ENCODE results near the gene UNCX. TPM values are rescaled to one million over a fixed set of nuclear protein-coding genes. Genes with fewer than 3 reads are reported as not detected.

UNCX gene
- total and polyA plus RNA-seq, 9 of the 15 experiments (the other 6 are each of a cell fraction or from before 2014, with no cell fraction given): not detected

DNA sequence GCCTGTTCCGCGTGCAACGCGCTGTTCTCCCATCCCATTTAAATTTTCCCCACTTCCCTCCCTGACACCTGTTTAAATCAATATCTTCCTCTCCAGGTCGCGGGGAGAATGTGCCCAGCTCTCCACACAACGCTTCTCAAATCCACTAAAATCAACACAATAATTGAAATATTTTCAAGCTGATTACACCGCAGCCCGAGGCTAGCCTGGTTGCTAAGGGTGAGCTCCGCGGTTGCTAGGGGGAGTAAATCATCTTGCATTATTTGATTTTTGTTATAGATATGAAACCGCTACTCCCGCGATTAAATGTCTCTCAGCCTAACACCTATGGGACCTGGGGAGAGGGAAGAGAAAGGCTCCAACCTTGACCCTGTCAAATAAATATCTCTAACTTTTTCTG is 36.2 kb downstream of the UNCX start:
- Histone ChIP-seq H3K9me3 (replicated peaks; ENCODE audit: control insufficient read depth, insufficient read depth, low read depth, low read length) (peaks cover 2% of the 10 kb centered on the region; the same call in 1 of the 2 replicates), H2AFZ (ENCODE audit: low read depth, low read length) (no peak overlapping the region), H3K9ac (ENCODE audit: insufficient read depth in 1 of 2, low read depth in 2 of 2, low read length in 2 of 2) (no peak overlapping the region), H3K9me1 (ENCODE audit: control insufficient read depth, insufficient read depth, low read length) (no peaks in the 10 kb centered on the region), H3K4me1 (replicated peaks in 1 of 2; ENCODE audit: control insufficient read depth in 2 of 2, insufficient read depth in 2 of 2, low read length in 2 of 2) (peaks cover 0 to 13% of the 10 kb centered on the region in 2 experiments; a peak in 1 of 5 replicates), H3K4me3 (no peak overlapping the region), H3K79me2 (ENCODE audit: control insufficient read depth, insufficient read depth, low read length) (no peaks in the 10 kb centered on the region), H3K27ac (ENCODE audit: extremely low read depth, low read depth, low read length) (no peak overlapping the region), H3K4me2 (ENCODE audit: insufficient read depth, low read length) (no peak overlapping the region), H4K20me1 (replicated peaks; ENCODE audit: control insufficient read depth, insufficient read depth, low read length) (0 out of 2 replicates have a peak, but pooled peaks cover 4% of the 10 kb centered on the region), H3K27me3 (ENCODE audit: control insufficient read depth in 2 of 2, insufficient read depth in 2 of 2, low read length in 2 of 2) (peaks cover 15 to 56% of the 10 kb centered on the region in 2 experiments; a peak in 4 of 5 replicates), H3K36me3 (ENCODE audit: control insufficient read depth, insufficient read depth, low read length) (no peaks in the 10 kb centered on the region)
- BruUV-seq (replicated peaks): no TSS peak
- POLR2A ChIA-PET: no interaction called here
- DNase-seq (ENCODE audit: extremely low read depth in 1 of 4, low spot score in 3 of 4) (no peak), FAIRE-seq (no peak), ATAC-seq (no peak)
- CTCF ChIA-PET (ENCODE audit: low intra/inter-chr PET ratio): no interaction called here
- 24% methylated on average over 14 of the region's 14 CpGs for WGBS (ENCODE audit: insufficient coverage, low coverage, missing lambda C conversion rate)
- TF ChIP-seq RFX1 (IDR thresholded peaks at IDR 0.05): peak; percentile 63
- TF ChIP-seq, protein P1, sequence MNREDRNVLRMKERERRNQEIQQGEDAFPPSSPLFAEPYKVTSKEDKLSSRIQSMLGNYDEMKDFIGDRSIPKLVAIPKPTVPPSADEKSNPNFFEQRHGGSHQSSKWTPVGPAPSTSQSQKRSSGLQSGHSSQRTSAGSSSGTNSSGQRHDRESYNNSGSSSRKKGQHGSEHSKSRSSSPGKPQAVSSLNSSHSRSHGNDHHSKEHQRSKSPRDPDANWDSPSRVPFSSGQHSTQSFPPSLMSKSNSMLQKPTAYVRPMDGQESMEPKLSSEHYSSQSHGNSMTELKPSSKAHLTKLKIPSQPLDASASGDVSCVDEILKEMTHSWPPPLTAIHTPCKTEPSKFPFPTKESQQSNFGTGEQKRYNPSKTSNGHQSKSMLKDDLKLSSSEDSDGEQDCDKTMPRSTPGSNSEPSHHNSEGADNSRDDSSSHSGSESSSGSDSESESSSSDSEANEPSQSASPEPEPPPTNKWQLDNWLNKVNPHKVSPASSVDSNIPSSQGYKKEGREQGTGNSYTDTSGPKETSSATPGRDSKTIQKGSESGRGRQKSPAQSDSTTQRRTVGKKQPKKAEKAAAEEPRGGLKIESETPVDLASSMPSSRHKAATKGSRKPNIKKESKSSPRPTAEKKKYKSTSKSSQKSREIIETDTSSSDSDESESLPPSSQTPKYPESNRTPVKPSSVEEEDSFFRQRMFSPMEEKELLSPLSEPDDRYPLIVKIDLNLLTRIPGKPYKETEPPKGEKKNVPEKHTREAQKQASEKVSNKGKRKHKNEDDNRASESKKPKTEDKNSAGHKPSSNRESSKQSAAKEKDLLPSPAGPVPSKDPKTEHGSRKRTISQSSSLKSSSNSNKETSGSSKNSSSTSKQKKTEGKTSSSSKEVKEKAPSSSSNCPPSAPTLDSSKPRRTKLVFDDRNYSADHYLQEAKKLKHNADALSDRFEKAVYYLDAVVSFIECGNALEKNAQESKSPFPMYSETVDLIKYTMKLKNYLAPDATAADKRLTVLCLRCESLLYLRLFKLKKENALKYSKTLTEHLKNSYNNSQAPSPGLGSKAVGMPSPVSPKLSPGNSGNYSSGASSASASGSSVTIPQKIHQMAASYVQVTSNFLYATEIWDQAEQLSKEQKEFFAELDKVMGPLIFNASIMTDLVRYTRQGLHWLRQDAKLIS (CRISPR knock-in tag; IDR thresholded peaks at IDR 0.05): no peak
- in situ Hi-C loops (cut with MboI): no loop called here
- intact Hi-C loops (cut with micrococcal nuclease): no loop called here
